B cell (primary cell): Measurements from ENCODE around the gene SDC1. TPM values are rescaled to one million over a fixed set of nuclear protein-coding genes. Genes with fewer than 3 reads are reported as not detected.
A peak's percentile ranks its signal among the peaks of the same experiment; 100 is the strongest.

Source experiments
- ATAC-seq: fragments of 200-7000 bp; cut with Tn5 transposase; one replicate; pipeline ENCODE4 v1.10.0; 2021; ENCODE audit warnings: low read depth, mild to moderate bottlenecking, moderate number of reproducible peaks, moderate library complexity
- CTCF ChIA-PET: fragments of 350-600 bp; sonication (Branson Sonifier 250); formaldehyde crosslinking; loops from one replicate; lab custom pipeline; 2021; ENCODE audit warnings: antibody characterized with exemption, inconsistent platforms; lab: Charles Lee
- POLR2A ChIA-PET: fragments of 350-600 bp; sonication (Branson Sonifier 250); formaldehyde crosslinking; loops from one replicate; lab custom pipeline; 2021; ENCODE audit warnings: antibody characterized with exemption; lab: Charles Lee
- DNase-seq: peaks from one replicate; pipeline ENCODE4 v3.0.0; 2013
- H2AFZ ChIP-seq: 2 replicates; pipeline ENCODE4 v1.6.1; 2012; ENCODE audit warnings: mild to moderate bottlenecking, low read depth, low read length; ENCODE audit not compliant: insufficient read depth, poor library complexity, severe bottlenecking
- H3K27ac ChIP-seq, 2 donors: 1 replicate in 1 of 2; 2 replicates in 1 of 2; pipeline ENCODE4 v1.5.1; 2012 to 2013; ENCODE audit warnings: low read length in 2 of 2, mild to moderate bottlenecking in 2 of 2, moderate library complexity in 1 of 2
- H3K27me3 ChIP-seq, 4 experiments: fragments of 200-600 bp in 1 of 4; sonication (generic) in 1 of 4; replicated peaks in 1 of 4; 1 replicate in 2 of 4; 2 replicates in 2 of 4; pipeline versions ENCODE4 v1.6.1 to v1.7.0; 2013 to 2016; ENCODE audit warnings: low read length in 3 of 4, mild to moderate bottlenecking in 2 of 4, mixed read lengths in 1 of 4, moderate library complexity in 1 of 4; ENCODE audit not compliant: insufficient read depth in 4 of 4, control insufficient read depth in 3 of 4; ENCODE audit errors: control extremely low read depth in 1 of 4
- H3K36me3 ChIP-seq, 2 experiments: replicated peaks in 1 of 2; 1 replicate in 1 of 2; 2 replicates in 1 of 2; pipeline versions ENCODE4 v1.6.1 to v1.7.1; 2013; ENCODE audit warnings: low read length in 1 of 2; ENCODE audit not compliant: insufficient read depth in 2 of 2, control insufficient read depth in 1 of 2; ENCODE audit errors: control extremely low read depth in 1 of 2, extremely low read depth in 1 of 2
- H3K4me1 ChIP-seq, 2 donors: fragments of 200-600 bp in 1 of 2; sonication (generic) in 1 of 2; 1 replicate in 1 of 2; 2 replicates in 1 of 2; pipeline versions ENCODE4 v1.5.1 to v1.6.1; 2013 to 2017; ENCODE audit warnings: low read length in 2 of 2; ENCODE audit not compliant: control insufficient read depth in 2 of 2, insufficient read depth in 2 of 2
- H3K4me2 ChIP-seq: replicated peaks from 2 replicates; pipeline ENCODE3; 2012; ENCODE audit warnings: mild to moderate bottlenecking, low read depth, low read length; ENCODE audit not compliant: poor library complexity, severe bottlenecking
- H3K4me3 ChIP-seq, 5 experiments: fragments of 200-600 bp in 1 of 5; sonication (generic) in 1 of 5; 1 replicate in 3 of 5; 2 replicates in 2 of 5; pipeline versions ENCODE4 v1.5.1 to v1.7.0; 2011 to 2016; ENCODE audit warnings: low read length in 4 of 5, mild to moderate bottlenecking in 4 of 5, low read depth in 2 of 5, control low read depth in 1 of 5, moderate library complexity in 1 of 5; ENCODE audit not compliant: insufficient read depth in 1 of 5; ENCODE audit errors: control extremely low read depth in 1 of 5, extremely low read depth in 1 of 5
- H3K79me2 ChIP-seq: fragments of 200-600 bp; sonication (generic); one replicate; pipeline ENCODE4 v1.6.0; 2016; ENCODE audit warnings: low read length; ENCODE audit not compliant: control insufficient read depth, insufficient read depth
- H3K9ac ChIP-seq: fragments of 200-600 bp; sonication (generic); 2 replicates; pipeline ENCODE4 v1.6.1; 2017; ENCODE audit warnings: mild to moderate bottlenecking, low read length, moderate library complexity
- H3K9me3 ChIP-seq, 3 donors: one replicate each; pipeline versions ENCODE4 v1.6.1 to v1.7.1; 2013; ENCODE audit warnings: low read length in 2 of 3; ENCODE audit not compliant: control insufficient read depth in 2 of 3, insufficient read depth in 1 of 3; ENCODE audit errors: control extremely low read depth in 1 of 3
- H4K20me1 ChIP-seq: 2 replicates; pipeline ENCODE4 v1.6.0; 2012; ENCODE audit warnings: mild to moderate bottlenecking, low read length; ENCODE audit not compliant: insufficient read depth, control insufficient read depth, poor library complexity, severe bottlenecking
- H3K27ac Mint-ChIP-seq: one replicate; pipeline ENCODE4 v1.8.0; 2021; ENCODE audit warnings: mixed read lengths
- H3K27me3 Mint-ChIP-seq: one replicate; pipeline ENCODE4 v1.8.0; 2021; ENCODE audit warnings: mixed read lengths
- H3K4me1 Mint-ChIP-seq: one replicate; pipeline ENCODE4 v1.8.0; 2021; ENCODE audit warnings: mixed read lengths
- H3K4me3 Mint-ChIP-seq: one replicate; pipeline ENCODE4 v1.8.0; 2021; ENCODE audit warnings: mixed read lengths
- H3K9me3 Mint-ChIP-seq: one replicate; pipeline ENCODE4 v1.8.0; 2022; ENCODE audit warnings: mixed read lengths; ENCODE audit not compliant: insufficient read depth
- EZH2 ChIP-seq: IDR thresholded peaks from 2 replicates; pipeline ENCODE4 v1.6.1; 2012; ENCODE audit warnings: borderline replicate concordance, low read depth, mild to moderate bottlenecking, moderate library complexity, low read length; ENCODE audit not compliant: insufficient read depth, poor library complexity, severe bottlenecking
- WGBS: methylation state at CpG from one replicate; pipeline ENCODE4 v1.1.5; 2013; ENCODE audit warnings: missing lambda C conversion rate; ENCODE audit not compliant: insufficient coverage; 5-methylcytosine and 5-hydroxymethylcytosine counted together
- intact Hi-C: fragments of 100-400 bp; cut with micrococcal nuclease; formaldehyde crosslinking; loops from one replicate; pipeline ENCODE4 v1.10.0; 2022
- polyA plus RNA-seq: library from polyadenylated mRNA; depleted of rRNA; stranded (reverse); fragments of >200 nt; gene quantifications from 2 replicates; pipeline ENCODE4 v1.2.3, GENCODE V29; 2012
- total RNA-seq, 2 donors: library from RNA; stranded (reverse); fragments of 120-200 nt in 1 of 2; gene quantifications; 1 replicate in 1 of 2; 2 replicates in 1 of 2; pipeline versions ENCODE4 v1.2.3 to v1.2.4, GENCODE V29; 2013 to 2022
- TF ChIP-seq, protein P1 (sequence below): fragments of 200-600 bp; IDR thresholded peaks from one replicate; pipeline ENCODE4 v1.8.0; 2022; ENCODE audit warnings: antibody characterized with exemption, mild to moderate bottlenecking

SDC1 gene
- total and polyA plus RNA-seq, 2 donors (not counting 1 experiment from before 2014, with no cell fraction given), result 0.22 TPM; not detected in 1

DNA sequence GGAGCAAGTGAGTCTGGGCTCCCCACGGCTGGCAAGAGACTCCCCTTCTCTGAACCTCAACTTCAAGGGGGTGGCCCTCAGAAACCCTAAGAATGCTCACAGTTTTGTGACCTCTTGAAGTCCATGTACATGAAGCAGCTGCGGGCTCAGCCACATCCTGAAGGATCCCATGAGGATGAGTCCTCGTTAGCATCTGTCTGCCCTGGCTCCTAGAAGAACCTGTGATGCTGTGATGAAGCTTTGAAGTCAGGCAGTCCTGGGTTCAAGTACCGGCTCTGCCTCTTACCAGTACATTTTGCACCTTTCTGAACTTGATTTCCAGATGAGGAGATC is 38.1 kb downstream of the SDC1 start:
- Mint-ChIP-seq H3K27ac (no peak overlapping the region), H3K27me3 (peaks cover 4% of the 10 kb centered on the region), H3K4me3 (no peak overlapping the region), H3K4me1 (no peaks in the 10 kb centered on the region), H3K9me3 (no peaks in the 10 kb centered on the region)
- Histone ChIP-seq H4K20me1 (no peaks in the 10 kb centered on the region), H3K4me1 (no peaks in the 10 kb centered on the region), H3K36me3 (no peaks in the 10 kb centered on the region), H3K9ac (no peak overlapping the region), H3K27me3 (no peaks in the 10 kb centered on the region), H3K4me2 (no peak overlapping the region), H3K9me3 (no peaks in the 10 kb centered on the region), H3K79me2 (no peaks in the 10 kb centered on the region), H2AFZ (peak overlapping the region; percentile 21), H3K27ac (no peak overlapping the region), H3K4me3 (no peak overlapping the region)
- no peak for DNase-seq
- ATAC-seq, result no peak
- ChIA-PET POLR2A (no interaction called here), CTCF (no interaction called here)
- TF ChIP-seq EZH2, result no peak
- TF ChIP-seq, protein P1, sequence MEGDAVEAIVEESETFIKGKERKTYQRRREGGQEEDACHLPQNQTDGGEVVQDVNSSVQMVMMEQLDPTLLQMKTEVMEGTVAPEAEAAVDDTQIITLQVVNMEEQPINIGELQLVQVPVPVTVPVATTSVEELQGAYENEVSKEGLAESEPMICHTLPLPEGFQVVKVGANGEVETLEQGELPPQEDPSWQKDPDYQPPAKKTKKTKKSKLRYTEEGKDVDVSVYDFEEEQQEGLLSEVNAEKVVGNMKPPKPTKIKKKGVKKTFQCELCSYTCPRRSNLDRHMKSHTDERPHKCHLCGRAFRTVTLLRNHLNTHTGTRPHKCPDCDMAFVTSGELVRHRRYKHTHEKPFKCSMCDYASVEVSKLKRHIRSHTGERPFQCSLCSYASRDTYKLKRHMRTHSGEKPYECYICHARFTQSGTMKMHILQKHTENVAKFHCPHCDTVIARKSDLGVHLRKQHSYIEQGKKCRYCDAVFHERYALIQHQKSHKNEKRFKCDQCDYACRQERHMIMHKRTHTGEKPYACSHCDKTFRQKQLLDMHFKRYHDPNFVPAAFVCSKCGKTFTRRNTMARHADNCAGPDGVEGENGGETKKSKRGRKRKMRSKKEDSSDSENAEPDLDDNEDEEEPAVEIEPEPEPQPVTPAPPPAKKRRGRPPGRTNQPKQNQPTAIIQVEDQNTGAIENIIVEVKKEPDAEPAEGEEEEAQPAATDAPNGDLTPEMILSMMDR, result no peak
- WGBS, result 79% methylated on average over 4 of the region's 4 CpGs
- intact Hi-C loops, result no loop called here

DNA sequence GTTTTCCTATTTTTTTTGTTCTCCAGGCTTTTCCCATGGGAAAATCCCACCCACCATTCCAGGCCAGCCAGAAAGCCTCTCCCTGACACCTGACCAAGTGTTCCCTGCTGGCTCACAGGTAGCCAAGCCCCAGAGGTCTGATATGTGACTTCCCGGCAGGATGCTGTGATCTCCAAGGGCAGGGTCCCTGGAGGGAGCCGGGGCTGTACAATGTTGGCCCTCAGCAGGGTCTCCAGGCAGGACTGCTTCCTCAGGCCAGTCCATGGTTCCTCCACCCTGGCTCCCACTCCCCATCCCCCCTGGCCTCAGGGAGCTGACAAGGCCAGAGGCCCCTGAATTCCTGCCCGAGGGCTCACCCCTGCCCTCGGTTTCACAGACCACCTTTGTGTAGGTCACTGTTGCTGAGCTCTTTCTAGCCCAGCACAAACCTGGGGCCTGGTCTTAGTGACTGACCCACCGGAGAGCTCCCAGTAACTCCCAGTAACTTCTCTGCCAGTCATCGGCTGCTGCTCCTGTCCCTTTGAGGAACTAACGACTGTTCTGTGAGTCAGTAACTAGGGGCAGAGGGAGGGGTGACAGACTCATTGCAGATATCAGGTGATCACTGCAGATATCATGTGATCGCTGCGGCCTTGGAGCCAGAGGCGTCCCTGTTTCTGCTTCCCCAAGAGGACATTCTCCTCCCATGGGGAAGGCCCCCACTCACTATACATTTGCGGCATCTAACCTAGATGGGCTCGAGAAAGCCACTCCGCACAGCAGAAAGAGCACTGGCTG is 38.7 kb downstream of the SDC1 start:
- peak overlapping the region; percentile 21 for H2AFZ ChIP-seq
- H3K4me3 ChIP-seq, result no peak overlapping the region
- intact Hi-C loops, result no loop called here
- no peaks in the 10 kb centered on the region for H3K27me3 ChIP-seq
- 56% methylated on average over 13 of the region's 13 CpGs for whole genome bisulfite sequencing
- Mint-ChIP-seq H3K4me1 (no peaks in the 10 kb centered on the region), H3K27me3 (peaks cover 4% of the 10 kb centered on the region), H3K9me3 (no peaks in the 10 kb centered on the region), H3K4me3 (no peak overlapping the region), H3K27ac (no peak overlapping the region)
- H4K20me1 ChIP-seq, result no peaks in the 10 kb centered on the region
- no peaks in the 10 kb centered on the region for H3K4me1 ChIP-seq
- ChIA-PET CTCF (no interaction called here), POLR2A (no interaction called here)
- TF ChIP-seq EZH2, result no peak
- TF ChIP-seq, protein P1, result no peak
- no peak overlapping the region for H3K4me2 ChIP-seq
- no peak for ATAC-seq
- DNase-seq, result no peak
- H3K27ac ChIP-seq, result no peak overlapping the region
- H3K9me3 ChIP-seq, result no peaks in the 10 kb centered on the region
- H3K9ac ChIP-seq, result no peak overlapping the region
- no peaks in the 10 kb centered on the region for H3K36me3 ChIP-seq
- H3K79me2 ChIP-seq, result no peaks in the 10 kb centered on the region
